ENCODE results near the gene SLC44A2. TPM values are rescaled to one million over a fixed set of nuclear protein-coding genes. Genes with fewer than 3 reads are reported as not detected.

SLC44A2 gene
- total RNA-seq, 1 experiment from 2014 or later, result 239 TPM

GRCh38 chr19:10680545-10681135, 55.3 kb downstream of the SLC44A2 start:
- ChIA-PET POLR2A (ENCODE audit: unreplicated experiment) (no interaction called here), CTCF (no interaction called here)
- peaks cover 61% of the 10 kb centered on the region for H3F3A ChIP-seq (ENCODE audit: insufficient read depth, low read depth)
- BruUV-seq (replicated peaks), result no TSS peak
- TF ChIP-seq, protein P1, sequence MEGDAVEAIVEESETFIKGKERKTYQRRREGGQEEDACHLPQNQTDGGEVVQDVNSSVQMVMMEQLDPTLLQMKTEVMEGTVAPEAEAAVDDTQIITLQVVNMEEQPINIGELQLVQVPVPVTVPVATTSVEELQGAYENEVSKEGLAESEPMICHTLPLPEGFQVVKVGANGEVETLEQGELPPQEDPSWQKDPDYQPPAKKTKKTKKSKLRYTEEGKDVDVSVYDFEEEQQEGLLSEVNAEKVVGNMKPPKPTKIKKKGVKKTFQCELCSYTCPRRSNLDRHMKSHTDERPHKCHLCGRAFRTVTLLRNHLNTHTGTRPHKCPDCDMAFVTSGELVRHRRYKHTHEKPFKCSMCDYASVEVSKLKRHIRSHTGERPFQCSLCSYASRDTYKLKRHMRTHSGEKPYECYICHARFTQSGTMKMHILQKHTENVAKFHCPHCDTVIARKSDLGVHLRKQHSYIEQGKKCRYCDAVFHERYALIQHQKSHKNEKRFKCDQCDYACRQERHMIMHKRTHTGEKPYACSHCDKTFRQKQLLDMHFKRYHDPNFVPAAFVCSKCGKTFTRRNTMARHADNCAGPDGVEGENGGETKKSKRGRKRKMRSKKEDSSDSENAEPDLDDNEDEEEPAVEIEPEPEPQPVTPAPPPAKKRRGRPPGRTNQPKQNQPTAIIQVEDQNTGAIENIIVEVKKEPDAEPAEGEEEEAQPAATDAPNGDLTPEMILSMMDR (conservative IDR thresholded peaks at IDR 0.05), result no peak
- no peak for TF ChIP-seq EZH2 (IDR thresholded peaks at IDR 0.05; ENCODE audit: low read depth)
- H3K79me2 ChIP-seq (ENCODE audit: low read depth), result peaks cover 51% of the 10 kb centered on the region
- H4K20me1 ChIP-seq (ENCODE audit: insufficient read depth), result peaks cover 91% of the 10 kb centered on the region
- intact Hi-C loops (cut with micrococcal nuclease; ENCODE audit: unreplicated experiment), result no loop called here
- H3K9me2 ChIP-seq (ENCODE audit: insufficient read depth), result no peaks in the 10 kb centered on the region
- H3K4me3 ChIP-seq, result no peak overlapping the region
- DNase-seq, result no peak
- H3K27me3 ChIP-seq (ENCODE audit: insufficient read depth, low read depth), result no peaks in the 10 kb centered on the region
- H3K36me3 ChIP-seq (ENCODE audit: low read depth), result peaks cover 79% of the 10 kb centered on the region
- H3K4me2 ChIP-seq, result no peak overlapping the region
- H3K4me1 ChIP-seq (replicated peaks; ENCODE audit: insufficient read depth), result no peaks in the 10 kb centered on the region
- no peak overlapping the region for H3K27ac ChIP-seq
- H2AFZ ChIP-seq, result no peak overlapping the region
- no peaks in the 10 kb centered on the region for H3K9me3 ChIP-seq (ENCODE audit: insufficient read depth, low read depth)

- Histone ChIP-seq H3K36me3 (ENCODE audit: low read depth) (peaks cover 79% of the 10 kb centered on the region), H4K20me1 (ENCODE audit: insufficient read depth) (peaks cover 90% of the 10 kb centered on the region), H3F3A (ENCODE audit: insufficient read depth, low read depth) (peaks cover 58% of the 10 kb centered on the region), H3K4me3 (no peak overlapping the region), H3K79me2 (ENCODE audit: low read depth) (peaks cover 44% of the 10 kb centered on the region), H3K27ac (no peak overlapping the region), H3K4me1 (replicated peaks; ENCODE audit: insufficient read depth) (no peaks in the 10 kb centered on the region), H3K9me2 (ENCODE audit: insufficient read depth) (no peaks in the 10 kb centered on the region), H3K4me2 (no peak overlapping the region), H2AFZ (no peak overlapping the region), H3K27me3 (ENCODE audit: insufficient read depth, low read depth) (no peaks in the 10 kb centered on the region), H3K9me3 (ENCODE audit: insufficient read depth, low read depth) (no peaks in the 10 kb centered on the region)
- POLR2A ChIA-PET (ENCODE audit: unreplicated experiment), result interaction anchor here (0.6 kb wide), 1 partner anchor 22 kb away, joined by 3 read pairs; no protein-coding TSS in a partner anchor
- BruUV-seq (replicated peaks), result no TSS peak
- no peak for DNase-seq
- no peak for TF ChIP-seq EZH2 (IDR thresholded peaks at IDR 0.05; ENCODE audit: low read depth)
- TF ChIP-seq, protein P1 (conservative IDR thresholded peaks at IDR 0.05), result no peak
- CTCF ChIA-PET, result no interaction called here
- intact Hi-C loops (cut with micrococcal nuclease; ENCODE audit: unreplicated experiment), result no loop called here
Observed at GRCh38 chr19:10681658-10682057, 56.3 kb downstream of the SLC44A2 start.

DNA sequence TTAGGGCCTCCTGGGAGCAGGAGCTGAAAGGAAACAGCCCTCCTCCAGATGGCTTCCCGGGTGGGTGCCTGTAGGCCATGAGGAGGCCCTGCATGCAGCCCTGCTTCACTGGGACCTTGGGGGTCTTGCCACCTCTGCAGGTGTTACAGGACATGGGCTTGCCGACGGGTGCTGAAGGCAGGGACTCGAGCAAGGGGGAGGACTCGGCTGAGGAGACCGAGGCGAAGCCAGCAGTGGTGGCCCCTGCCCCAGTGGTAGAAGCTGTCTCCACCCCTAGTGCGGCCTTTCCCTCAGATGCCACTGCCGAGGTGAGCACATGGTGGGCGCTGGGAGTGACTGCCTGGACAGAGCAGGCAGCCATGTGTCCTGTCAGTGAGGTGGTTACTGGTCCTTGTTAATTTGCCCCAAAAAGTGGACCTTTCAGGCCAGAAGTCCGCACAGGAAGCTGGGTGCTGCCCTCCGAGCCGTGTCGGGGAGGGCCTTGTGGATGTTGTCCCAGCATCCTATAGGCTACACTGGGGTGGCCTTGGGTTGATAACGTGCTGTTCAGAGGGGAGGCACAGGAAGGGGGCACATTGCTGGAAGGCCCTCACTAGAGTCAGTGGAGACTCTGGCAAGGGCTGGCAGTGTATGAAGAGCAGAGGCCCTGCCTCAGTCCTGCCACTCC, 57.2 kb downstream of the SLC44A2 start:
- H3K79me2 ChIP-seq (ENCODE audit: low read depth), result peaks cover 35% of the 10 kb centered on the region
- no peak overlapping the region for H2AFZ ChIP-seq
- H3K9me3 ChIP-seq (ENCODE audit: insufficient read depth, low read depth), result no peaks in the 10 kb centered on the region
- ChIA-PET CTCF (no interaction called here), POLR2A (ENCODE audit: unreplicated experiment) (no interaction called here)
- no TSS peak for BruUV-seq (replicated peaks)
- H4K20me1 ChIP-seq (ENCODE audit: insufficient read depth), result peaks cover 84% of the 10 kb centered on the region
- intact Hi-C loops (cut with micrococcal nuclease; ENCODE audit: unreplicated experiment), result no loop called here
- TF ChIP-seq EZH2 (IDR thresholded peaks at IDR 0.05; ENCODE audit: low read depth), result no peak
- TF ChIP-seq, protein P1 (conservative IDR thresholded peaks at IDR 0.05), result no peak
- DNase-seq, result no peak
- H3K27ac ChIP-seq, result no peak overlapping the region
- no peaks in the 10 kb centered on the region for H3K27me3 ChIP-seq (ENCODE audit: insufficient read depth, low read depth)
- peaks cover 56% of the 10 kb centered on the region for H3F3A ChIP-seq (ENCODE audit: insufficient read depth, low read depth)
- no peak overlapping the region for H3K4me2 ChIP-seq
- H3K9me2 ChIP-seq (ENCODE audit: insufficient read depth), result no peaks in the 10 kb centered on the region
- H3K4me3 ChIP-seq, result no peak overlapping the region
- peaks cover 70% of the 10 kb centered on the region for H3K36me3 ChIP-seq (ENCODE audit: low read depth)
- no peaks in the 10 kb centered on the region for H3K4me1 ChIP-seq (replicated peaks; ENCODE audit: insufficient read depth)
